OCI-LY1 (cell line): Measurements from ENCODE around the gene IZUMO1.
"Not testable (repeated sequence)": the region's sequence is repeated elsewhere in the genome, so short reads cannot be mapped to it uniquely, and the experiment has no call there.

Experiments used
- EZH2 ChIP-seq: fragments of 200-600 bp; sonication (generic), shearing (Covaris generic); IDR thresholded peaks from 2 replicates; pipeline ENCODE4 v1.8.0; 2017; ENCODE audit warnings: borderline replicate concordance, mixed run types, mild to moderate bottlenecking, antibody characterized with exemption, low read length, moderate library complexity, mixed read lengths
- TF ChIP-seq, protein P1 (sequence below): fragments of 200-600 bp; sonication (generic), shearing (Covaris generic); IDR thresholded peaks from 2 replicates; pipeline ENCODE4 v1.5.1; 2017; ENCODE audit warnings: mild to moderate bottlenecking, antibody characterized with exemption, low read length, moderate library complexity, mixed read lengths

DNA sequence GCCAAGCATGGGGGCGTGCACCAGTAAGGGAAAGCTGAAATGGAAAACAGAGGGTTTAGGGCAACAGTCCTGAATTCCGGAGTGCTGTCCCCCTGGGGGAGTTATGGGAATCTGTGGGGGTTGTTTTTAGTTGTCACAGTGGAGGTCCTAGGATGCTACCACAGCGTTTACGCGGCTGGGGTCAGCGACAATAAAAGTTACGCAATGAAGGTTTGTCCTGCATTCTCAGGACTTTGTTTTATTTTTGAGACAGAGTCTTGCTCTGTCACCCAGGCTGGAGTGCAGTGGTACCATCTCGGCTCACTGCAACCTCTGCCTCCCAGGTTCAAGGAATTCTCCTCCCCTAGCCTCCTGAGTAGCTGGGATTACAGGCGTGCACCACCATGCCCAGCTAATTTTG, 53.1 kb downstream of the IZUMO1 start:
- TF ChIP-seq EZH2 = not testable (repeated sequence)
- TF ChIP-seq, protein P1, sequence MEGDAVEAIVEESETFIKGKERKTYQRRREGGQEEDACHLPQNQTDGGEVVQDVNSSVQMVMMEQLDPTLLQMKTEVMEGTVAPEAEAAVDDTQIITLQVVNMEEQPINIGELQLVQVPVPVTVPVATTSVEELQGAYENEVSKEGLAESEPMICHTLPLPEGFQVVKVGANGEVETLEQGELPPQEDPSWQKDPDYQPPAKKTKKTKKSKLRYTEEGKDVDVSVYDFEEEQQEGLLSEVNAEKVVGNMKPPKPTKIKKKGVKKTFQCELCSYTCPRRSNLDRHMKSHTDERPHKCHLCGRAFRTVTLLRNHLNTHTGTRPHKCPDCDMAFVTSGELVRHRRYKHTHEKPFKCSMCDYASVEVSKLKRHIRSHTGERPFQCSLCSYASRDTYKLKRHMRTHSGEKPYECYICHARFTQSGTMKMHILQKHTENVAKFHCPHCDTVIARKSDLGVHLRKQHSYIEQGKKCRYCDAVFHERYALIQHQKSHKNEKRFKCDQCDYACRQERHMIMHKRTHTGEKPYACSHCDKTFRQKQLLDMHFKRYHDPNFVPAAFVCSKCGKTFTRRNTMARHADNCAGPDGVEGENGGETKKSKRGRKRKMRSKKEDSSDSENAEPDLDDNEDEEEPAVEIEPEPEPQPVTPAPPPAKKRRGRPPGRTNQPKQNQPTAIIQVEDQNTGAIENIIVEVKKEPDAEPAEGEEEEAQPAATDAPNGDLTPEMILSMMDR = not testable (repeated sequence)
